ENCODE results near the gene HNF1B. TPM values are rescaled to one million over a fixed set of nuclear protein-coding genes. Genes with fewer than 3 reads are reported as not detected.
"Not testable (repeated sequence)": the region's sequence is repeated elsewhere in the genome, so short reads cannot be mapped to it uniquely, and the experiment has no call there.

The HNF1B gene
- total RNA-seq, 1 experiment from 2014 or later, result not detected

GRCh38 chr17:37701496-37701898 lies 43.4 kb downstream of the HNF1B start:
- DNase-seq (ENCODE audit: low read depth), result no peak

GRCh38 chr17:37700881-37701280 lies 44.0 kb downstream of the HNF1B start:
- peak; percentile 10 for DNase-seq (ENCODE audit: low read depth)

GRCh38 chr17:37699285-37699973 lies 45.4 kb downstream of the HNF1B start:
- DNase-seq (ENCODE audit: low read depth), result no peak

- no peak for DNase-seq (ENCODE audit: low read depth)
Measured at GRCh38 chr17:37698911-37699255, 46.0 kb downstream of the HNF1B start.

GRCh38 chr17:37698132-37698910 lies 46.5 kb downstream of the HNF1B start:
- peak; percentile 62 for DNase-seq (ENCODE audit: low read depth)

GRCh38 chr17:37697381-37697780 lies 47.5 kb downstream of the HNF1B start:
- DNase-seq (ENCODE audit: low read depth), result no peak

- DNase-seq (ENCODE audit: low read depth), result no peak
Measured at GRCh38 chr17:37696366-37696765, 48.5 kb downstream of the HNF1B start.

GRCh38 chr17:37695726-37696125 lies 49.1 kb downstream of the HNF1B start:
- DNase-seq (ENCODE audit: low read depth), result no peak

GRCh38 chr17:37694734-37695133 lies 50.1 kb downstream of the HNF1B start:
- no peak for DNase-seq (ENCODE audit: low read depth)

- no peak for DNase-seq (ENCODE audit: low read depth)
Measured at GRCh38 chr17:37693328-37693727, 51.5 kb downstream of the HNF1B start.

- no peak for DNase-seq (ENCODE audit: low read depth)
Measured at GRCh38 chr17:37691807-37692206, 53.1 kb downstream of the HNF1B start.

GRCh38 chr17:37689317-37689716 lies 55.5 kb downstream of the HNF1B start:
- no peak for DNase-seq (ENCODE audit: low read depth)

GRCh38 chr17:37683454-37683984 lies 61.3 kb downstream of the HNF1B start:
- no peak for DNase-seq (ENCODE audit: low read depth)

- DNase-seq (ENCODE audit: low read depth), result no peak
Measured at GRCh38 chr17:37682007-37682406, 62.9 kb downstream of the HNF1B start.

GRCh38 chr17:37679995-37680394 lies 64.9 kb downstream of the HNF1B start:
- not testable (repeated sequence) for DNase-seq (ENCODE audit: low read depth)

GRCh38 chr17:37678036-37678435 lies 66.8 kb downstream of the HNF1B start:
- DNase-seq (ENCODE audit: low read depth), result no peak

- no peak for DNase-seq (ENCODE audit: low read depth)
Measured at GRCh38 chr17:37677021-37677420, 67.8 kb downstream of the HNF1B start.

GRCh38 chr17:37676115-37676925 lies 68.5 kb downstream of the HNF1B start:
- DNase-seq (ENCODE audit: low read depth), result peak; percentile 9

- no peak for DNase-seq (ENCODE audit: low read depth)
Measured at GRCh38 chr17:37674511-37674910, 70.3 kb downstream of the HNF1B start.

- no peak for DNase-seq (ENCODE audit: low read depth)
Measured at GRCh38 chr17:37673386-37673785, 71.5 kb downstream of the HNF1B start.

GRCh38 chr17:37672548-37673078 lies 72.2 kb downstream of the HNF1B start:
- DNase-seq (ENCODE audit: low read depth), result no peak
